Mammary epithelial cell (primary cell): Measurements from ENCODE around the gene GBP7.

ENCODE experiments used
- CTCF ChIP-seq, 2 donors: IDR thresholded peaks in 1 of 2; conservative IDR thresholded peaks in 1 of 2; 2 replicates each; pipeline ENCODE4 v1.5.1; 2011 to 2012; ENCODE audit warnings: inconsistent platforms in 2 of 2, low read length in 2 of 2, mild to moderate bottlenecking in 2 of 2, control low read depth in 1 of 2, low read depth in 1 of 2; ENCODE audit not compliant: insufficient read depth in 1 of 2; ENCODE audit errors: extremely low read depth in 1 of 2
- EZH2 ChIP-seq: IDR thresholded peaks from 2 replicates; pipeline ENCODE4 v1.6.1; 2012; ENCODE audit warnings: low read length, inconsistent platforms, borderline replicate concordance

- TF ChIP-seq CTCF (conservative IDR thresholded peaks at IDR 0.05 in 1 of 2, IDR thresholded peaks at IDR 0.05 in 1 of 2; ENCODE audit: extremely low read depth in 1 of 2, insufficient read depth in 1 of 2, low read depth in 1 of 2, low read length in 2 of 2) (no peak), EZH2 (no peak)
Observed at GRCh38 chr1:89198081-89198480, 22.3 kb upstream of the GBP7 start.
